ENCODE measurements around the gene CHCHD2.
"Not testable (repeated sequence)": the region's sequence is repeated elsewhere in the genome, so short reads cannot be mapped to it uniquely, and the experiment has no call there.

The CHCHD2 gene

GRCh38 chr7:56106108-56107073 is at the start of gene CHCHD2:
CHCHD2 (minus strand) TSS chr7:56106476; CDS start chr7:56106413, 63 bp downstream.
- H3K4me1 Mint-ChIP-seq (ENCODE audit: low read depth): peaks cover 39% of the 10 kb centered on the region
- H3K9me3 Mint-ChIP-seq: peaks cover 5% of the 10 kb centered on the region
- peak within 1 kb of the TSS; percentile 99 for H3K27ac Mint-ChIP-seq
- no peaks in the 10 kb centered on the region for H3K27me3 Mint-ChIP-seq
- peak within 1 kb of the TSS; percentile 97 for H3K4me3 Mint-ChIP-seq
- H3K36me3 Mint-ChIP-seq (ENCODE audit: low read depth): peaks cover 59% of the 10 kb centered on the region
- DNase-seq: peak; percentile 90

- H3K4me1 Mint-ChIP-seq (ENCODE audit: low read depth); DNase-seq; H3K27me3 Mint-ChIP-seq; H3K9me3 Mint-ChIP-seq; H3K4me3 Mint-ChIP-seq; H3K36me3 Mint-ChIP-seq (ENCODE audit: low read depth); H3K27ac Mint-ChIP-seq: not testable (repeated sequence)
Measured at GRCh38 chr7:56131062-56131461, 24.8 kb upstream of the CHCHD2 start.

- Mint-ChIP-seq H3K27me3 (no peaks in the 10 kb centered on the region), H3K36me3 (ENCODE audit: low read depth) (no peaks in the 10 kb centered on the region), H3K9me3 (no peaks in the 10 kb centered on the region), H3K27ac (no peak overlapping the region), H3K4me1 (ENCODE audit: low read depth) (no peaks in the 10 kb centered on the region), H3K4me3 (no peak overlapping the region)
- no peak for DNase-seq
Measured at GRCh38 chr7:56127241-56127975, 21.1 kb upstream of the CHCHD2 start.

GRCh38 chr7:56125831-56126230 is 19.6 kb upstream of the CHCHD2 start:
- no peak for DNase-seq
- no peaks in the 10 kb centered on the region for H3K36me3 Mint-ChIP-seq (ENCODE audit: low read depth)
- no peaks in the 10 kb centered on the region for H3K9me3 Mint-ChIP-seq
- H3K27me3 Mint-ChIP-seq: no peaks in the 10 kb centered on the region
- no peaks in the 10 kb centered on the region for H3K4me1 Mint-ChIP-seq (ENCODE audit: low read depth)
- no peak overlapping the region for H3K27ac Mint-ChIP-seq
- H3K4me3 Mint-ChIP-seq: no peak overlapping the region

- no peaks in the 10 kb centered on the region for H3K9me3 Mint-ChIP-seq
- no peak overlapping the region for H3K27ac Mint-ChIP-seq
- H3K4me1 Mint-ChIP-seq (ENCODE audit: low read depth): no peaks in the 10 kb centered on the region
- H3K36me3 Mint-ChIP-seq (ENCODE audit: low read depth): no peaks in the 10 kb centered on the region
- no peaks in the 10 kb centered on the region for H3K27me3 Mint-ChIP-seq
- no peak for DNase-seq
- H3K4me3 Mint-ChIP-seq: no peak overlapping the region
Measured at GRCh38 chr7:56124981-56125380, 18.7 kb upstream of the CHCHD2 start.

GRCh38 chr7:56121440-56121839 is 15.2 kb upstream of the CHCHD2 start:
- Mint-ChIP-seq H3K27me3 (peaks cover 23% of the 10 kb centered on the region), H3K4me1 (ENCODE audit: low read depth) (no peaks in the 10 kb centered on the region), H3K9me3 (no peaks in the 10 kb centered on the region), H3K4me3 (no peak overlapping the region), H3K36me3 (ENCODE audit: low read depth) (no peaks in the 10 kb centered on the region), H3K27ac (no peak overlapping the region)
- DNase-seq: no peak

- Mint-ChIP-seq H3K4me1 (ENCODE audit: low read depth) (no peaks in the 10 kb centered on the region), H3K27ac (no peak within 1 kb of the TSS), H3K36me3 (ENCODE audit: low read depth) (no peaks in the 10 kb centered on the region), H3K4me3 (no peak within 1 kb of the TSS), H3K9me3 (no peaks in the 10 kb centered on the region), H3K27me3 (peaks cover 38% of the 10 kb centered on the region)
- no peak for DNase-seq
Measured at GRCh38 chr7:56115852-56116538, 9.7 kb upstream of the CHCHD2 start, which contains the start of gene NUPR2. NUPR2 (minus strand) TSS chr7:56116417; CDS start chr7:56116314, 103 bp downstream.

GRCh38 chr7:56112244-56112643 is 6.0 kb upstream of the CHCHD2 start:
- not testable (repeated sequence) for H3K27ac Mint-ChIP-seq; H3K9me3 Mint-ChIP-seq; DNase-seq; H3K36me3 Mint-ChIP-seq (ENCODE audit: low read depth); H3K4me3 Mint-ChIP-seq
- Mint-ChIP-seq H3K4me1 (ENCODE audit: low read depth) (peaks cover 12% of the 10 kb centered on the region), H3K27me3 (peaks cover 22% of the 10 kb centered on the region)

GRCh38 chr7:56110611-56111010 is 4.3 kb upstream of the CHCHD2 start:
- Mint-ChIP-seq H3K36me3 (ENCODE audit: low read depth) (peaks cover 18% of the 10 kb centered on the region), H3K9me3 (peaks cover 5% of the 10 kb centered on the region), H3K4me3 (no peak overlapping the region), H3K27ac (peak overlapping the region; percentile 55), H3K4me1 (ENCODE audit: low read depth) (peaks cover 21% of the 10 kb centered on the region), H3K27me3 (peaks cover 9% of the 10 kb centered on the region)
- DNase-seq: no peak

- no peaks in the 10 kb centered on the region for H3K27me3 Mint-ChIP-seq
- H3K27ac Mint-ChIP-seq: peak overlapping the region; percentile 99
- H3K9me3 Mint-ChIP-seq: peaks cover 5% of the 10 kb centered on the region
- H3K36me3 Mint-ChIP-seq (ENCODE audit: low read depth): peaks cover 44% of the 10 kb centered on the region
- DNase-seq: no peak
- H3K4me3 Mint-ChIP-seq: peak overlapping the region; percentile 97
- peaks cover 36% of the 10 kb centered on the region for H3K4me1 Mint-ChIP-seq (ENCODE audit: low read depth)
Measured at GRCh38 chr7:56107954-56108258, 1.6 kb upstream of the CHCHD2 start.

GRCh38 chr7:56105508-56105907 is 768 bp downstream of the CHCHD2 start:
- H3K4me3 Mint-ChIP-seq: peak overlapping the region; percentile 97
- H3K9me3 Mint-ChIP-seq: peaks cover 5% of the 10 kb centered on the region
- no peaks in the 10 kb centered on the region for H3K27me3 Mint-ChIP-seq
- peaks cover 68% of the 10 kb centered on the region for H3K36me3 Mint-ChIP-seq (ENCODE audit: low read depth)
- peaks cover 39% of the 10 kb centered on the region for H3K4me1 Mint-ChIP-seq (ENCODE audit: low read depth)
- peak overlapping the region; percentile 99 for H3K27ac Mint-ChIP-seq
- no peak for DNase-seq

- not testable (repeated sequence) for DNase-seq, H3K9me3 Mint-ChIP-seq, H3K27me3 Mint-ChIP-seq
- H3K4me3 Mint-ChIP-seq: peak overlapping the region; percentile 97
- peaks cover 37% of the 10 kb centered on the region for H3K4me1 Mint-ChIP-seq (ENCODE audit: low read depth)
- H3K36me3 Mint-ChIP-seq (ENCODE audit: low read depth): peaks cover 82% of the 10 kb centered on the region
- H3K27ac Mint-ChIP-seq: peak overlapping the region; percentile 57
Measured at GRCh38 chr7:56104138-56104537, 2.1 kb downstream of the CHCHD2 start.

- no peaks in the 10 kb centered on the region for H3K27me3 Mint-ChIP-seq
- peaks cover 75% of the 10 kb centered on the region for H3K36me3 Mint-ChIP-seq (ENCODE audit: low read depth)
- H3K27ac Mint-ChIP-seq: no peak overlapping the region
- H3K4me3 Mint-ChIP-seq: no peak overlapping the region
- DNase-seq: no peak
- peaks cover 15% of the 10 kb centered on the region for H3K4me1 Mint-ChIP-seq (ENCODE audit: low read depth)
- H3K9me3 Mint-ChIP-seq: no peaks in the 10 kb centered on the region
Measured at GRCh38 chr7:56099653-56100052, 6.6 kb downstream of the CHCHD2 start.

GRCh38 chr7:56098187-56099008 is 7.9 kb downstream of the CHCHD2 start:
- H3K4me3 Mint-ChIP-seq; H3K27me3 Mint-ChIP-seq; H3K9me3 Mint-ChIP-seq; DNase-seq; H3K4me1 Mint-ChIP-seq (ENCODE audit: low read depth): not testable (repeated sequence)
- H3K27ac Mint-ChIP-seq: peak overlapping the region; percentile 18
- peaks cover 62% of the 10 kb centered on the region for H3K36me3 Mint-ChIP-seq (ENCODE audit: low read depth)

All from activated T-cell treated with anti-CD3 and anti-CD28 coated beads, Interleukin-2, amount 50 U/mL, for 24 hours (primary cell).